Suprapubic skin (tissue), 4 donors: ENCODE results near the gene PHKG2.

Experiments
- EP300 ChIP-seq: sonication (generic); formaldehyde crosslinking; IDR thresholded peaks from one replicate; pipeline ENCODE4 v1.6.1; 2017; ENCODE audit warnings: antibody characterized with exemption
- POLR2A ChIP-seq, 2 donors: fragments of 450-650 bp; IDR thresholded peaks; one replicate each; pipeline ENCODE4 v1.6.1; 2017; ENCODE audit warnings: antibody characterized with exemption in 2 of 2, mild to moderate bottlenecking in 2 of 2, moderate library complexity in 2 of 2
- POLR2AphosphoS5 ChIP-seq, 3 donors: sonication (generic); formaldehyde crosslinking; IDR thresholded peaks; one replicate each; pipeline ENCODE4 v1.6.1; 2017; ENCODE audit warnings: antibody characterized with exemption in 3 of 3
- TF ChIP-seq, protein P1 (sequence below), 2 donors: fragments of 200-600 bp in 1 of 2; fragments of 450-650 bp in 1 of 2; sonication (generic) in 1 of 2; IDR thresholded peaks; one replicate each; pipeline ENCODE4 v1.5.1; 2016 to 2019; ENCODE audit warnings: antibody characterized with exemption in 2 of 2, mild to moderate bottlenecking in 1 of 2, moderate library complexity in 1 of 2

GRCh38 chr16:30720086-30720485 lies 28.1 kb upstream of the PHKG2 start:
- TF ChIP-seq, protein P1, sequence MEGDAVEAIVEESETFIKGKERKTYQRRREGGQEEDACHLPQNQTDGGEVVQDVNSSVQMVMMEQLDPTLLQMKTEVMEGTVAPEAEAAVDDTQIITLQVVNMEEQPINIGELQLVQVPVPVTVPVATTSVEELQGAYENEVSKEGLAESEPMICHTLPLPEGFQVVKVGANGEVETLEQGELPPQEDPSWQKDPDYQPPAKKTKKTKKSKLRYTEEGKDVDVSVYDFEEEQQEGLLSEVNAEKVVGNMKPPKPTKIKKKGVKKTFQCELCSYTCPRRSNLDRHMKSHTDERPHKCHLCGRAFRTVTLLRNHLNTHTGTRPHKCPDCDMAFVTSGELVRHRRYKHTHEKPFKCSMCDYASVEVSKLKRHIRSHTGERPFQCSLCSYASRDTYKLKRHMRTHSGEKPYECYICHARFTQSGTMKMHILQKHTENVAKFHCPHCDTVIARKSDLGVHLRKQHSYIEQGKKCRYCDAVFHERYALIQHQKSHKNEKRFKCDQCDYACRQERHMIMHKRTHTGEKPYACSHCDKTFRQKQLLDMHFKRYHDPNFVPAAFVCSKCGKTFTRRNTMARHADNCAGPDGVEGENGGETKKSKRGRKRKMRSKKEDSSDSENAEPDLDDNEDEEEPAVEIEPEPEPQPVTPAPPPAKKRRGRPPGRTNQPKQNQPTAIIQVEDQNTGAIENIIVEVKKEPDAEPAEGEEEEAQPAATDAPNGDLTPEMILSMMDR (IDR thresholded peaks at IDR 0.05): no peak
- no peak for TF ChIP-seq POLR2A (IDR thresholded peaks at IDR 0.05)
- no peak for TF ChIP-seq POLR2AphosphoS5 (IDR thresholded peaks at IDR 0.05)
- TF ChIP-seq EP300: no peak
